Mesenchymal stem cell (in vitro differentiated cells and primary cell): Measurements from ENCODE around the gene RIMS3.

Source experiments
- DNase-seq: peaks from one replicate; pipeline ENCODE4 v3.0.0-alpha.2; 2013
- H2AFZ ChIP-seq: one replicate; pipeline ENCODE4 v1.6.1; 2013; ENCODE audit warnings: low read depth, mild to moderate bottlenecking, control low read depth, inconsistent platforms, low read length, moderate library complexity
- H2AK5ac ChIP-seq: 2 replicates; pipeline ENCODE4 v1.6.1; 2013; ENCODE audit warnings: low read length, moderate library complexity, mild to moderate bottlenecking, inconsistent platforms; ENCODE audit not compliant: severe bottlenecking
- H2BK120ac ChIP-seq: one replicate; pipeline ENCODE4 v1.6.1; 2013; ENCODE audit warnings: low read depth, mild to moderate bottlenecking, inconsistent platforms, low read length, moderate library complexity
- H2BK12ac ChIP-seq, 2 experiments: one replicate each; pipeline ENCODE4 v1.6.1; 2013; ENCODE audit warnings: inconsistent platforms in 2 of 2, low read length in 2 of 2, mild to moderate bottlenecking in 2 of 2, moderate library complexity in 2 of 2, control low read depth in 1 of 2
- H2BK15ac ChIP-seq: one replicate; pipeline ENCODE4 v1.6.1; 2013; ENCODE audit warnings: mild to moderate bottlenecking, low read depth, inconsistent platforms; ENCODE audit not compliant: poor library complexity, severe bottlenecking
- H2BK5ac ChIP-seq: 2 replicates; pipeline ENCODE4 v1.6.1; 2013; ENCODE audit warnings: low read depth, mild to moderate bottlenecking, low read length, control low read depth, inconsistent platforms; ENCODE audit not compliant: poor library complexity, severe bottlenecking
- H3K14ac ChIP-seq, 2 experiments: one replicate each; pipeline ENCODE4 v1.6.1; 2013; ENCODE audit warnings: inconsistent platforms in 2 of 2, low read length in 2 of 2, control low read depth in 1 of 2, mild to moderate bottlenecking in 1 of 2, moderate library complexity in 1 of 2
- H3K18ac ChIP-seq, 2 experiments: one replicate each; pipeline ENCODE4 v1.6.1; 2013; ENCODE audit warnings: inconsistent platforms in 2 of 2, low read length in 2 of 2, control low read depth in 1 of 2, low read depth in 1 of 2, mild to moderate bottlenecking in 1 of 2
- H3K23ac ChIP-seq, 2 experiments: one replicate each; pipeline ENCODE4 v1.6.1; 2013; ENCODE audit warnings: inconsistent platforms in 2 of 2, low read length in 2 of 2, mild to moderate bottlenecking in 2 of 2, moderate library complexity in 2 of 2, control low read depth in 1 of 2
- H3K27ac ChIP-seq: 2 replicates; pipeline ENCODE4 v1.5.1; 2013; ENCODE audit warnings: mild to moderate bottlenecking, moderate library complexity, low read length, control low read depth, inconsistent platforms; ENCODE audit not compliant: poor library complexity, severe bottlenecking
- H3K27me3 ChIP-seq, 2 experiments: 2 replicates each; pipeline versions ENCODE4 v1.6.1 to v1.7.0; 2013; ENCODE audit warnings: low read length in 2 of 2, mild to moderate bottlenecking in 2 of 2, moderate library complexity in 2 of 2, control low read depth in 1 of 2, inconsistent platforms in 1 of 2; ENCODE audit not compliant: control insufficient read depth in 1 of 2, insufficient read depth in 1 of 2
- H3K36me3 ChIP-seq, 2 experiments: 2 replicates each; pipeline versions ENCODE4 v1.6.1 to v1.7.0; 2013; ENCODE audit warnings: low read length in 2 of 2, control low read depth in 1 of 2, inconsistent platforms in 1 of 2, low read depth in 1 of 2, mild to moderate bottlenecking in 1 of 2; ENCODE audit not compliant: insufficient read depth in 2 of 2, control insufficient read depth in 1 of 2
- H3K4ac ChIP-seq, 2 experiments: one replicate each; pipeline ENCODE4 v1.6.1; 2013; ENCODE audit warnings: inconsistent platforms in 2 of 2, low read length in 2 of 2, mild to moderate bottlenecking in 2 of 2, moderate library complexity in 2 of 2, control low read depth in 1 of 2, low read depth in 1 of 2
- H3K4me1 ChIP-seq: 2 replicates; pipeline ENCODE4 v1.6.1; 2013; ENCODE audit warnings: low read depth, low read length, control low read depth; ENCODE audit not compliant: control insufficient read depth, insufficient read depth
- H3K4me2 ChIP-seq: 2 replicates; pipeline ENCODE4 v1.6.1; 2013; ENCODE audit warnings: low read length, mild to moderate bottlenecking, inconsistent platforms; ENCODE audit not compliant: poor library complexity, severe bottlenecking
- H3K4me3 ChIP-seq, 2 experiments: 2 replicates each; pipeline versions ENCODE4 v1.5.1 to v1.7.0; 2013; ENCODE audit warnings: low read length in 2 of 2, mild to moderate bottlenecking in 2 of 2, control low read depth in 1 of 2, low read depth in 1 of 2; ENCODE audit not compliant: insufficient read depth in 1 of 2
- H3K79me1 ChIP-seq: replicated peaks from 2 replicates; pipeline ENCODE4 v1.6.1; 2013; ENCODE audit warnings: mild to moderate bottlenecking, control low read depth, low read length, inconsistent platforms; ENCODE audit not compliant: poor library complexity, severe bottlenecking
- H3K9ac ChIP-seq: 2 replicates; pipeline ENCODE4 v1.7.0; 2013; ENCODE audit warnings: mild to moderate bottlenecking, low read length, moderate library complexity
- H3K9me3 ChIP-seq: 2 replicates; pipeline ENCODE4 v1.7.0; 2013; ENCODE audit warnings: mild to moderate bottlenecking, low read length; ENCODE audit not compliant: control insufficient read depth
- H4K8ac ChIP-seq: one replicate; pipeline ENCODE4 v1.6.1; 2013; ENCODE audit warnings: inconsistent platforms, mild to moderate bottlenecking, low read length, moderate library complexity
- H4K91ac ChIP-seq: one replicate; pipeline ENCODE4 v1.6.1; 2013; ENCODE audit warnings: mild to moderate bottlenecking, low read length, inconsistent platforms
- WGBS: methylation state at CpG from one replicate; pipeline ENCODE4 v1.1.7; 2013; ENCODE audit warnings: mixed read lengths; 5-methylcytosine and 5-hydroxymethylcytosine counted together

RIMS3 gene

DNA sequence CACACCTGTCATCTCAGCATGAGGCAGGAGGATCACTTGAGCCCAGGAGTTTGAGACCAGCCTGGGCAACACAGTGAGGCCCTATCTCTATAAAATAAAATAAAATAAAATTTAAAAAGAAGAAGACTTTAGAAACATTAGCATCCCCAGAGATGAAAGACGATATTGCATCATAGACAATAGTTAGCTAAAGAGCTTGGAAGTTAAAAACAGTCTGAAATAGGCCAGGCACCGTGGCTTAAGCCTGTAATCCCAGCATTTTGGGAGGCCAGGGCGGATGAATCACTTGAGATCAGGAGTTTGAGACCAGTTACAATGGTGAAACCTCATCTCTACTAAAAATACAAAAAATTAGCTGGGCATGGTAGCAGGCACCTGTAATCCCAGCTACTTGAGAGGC is 59.3 kb downstream of the RIMS3 start:
- H3K18ac ChIP-seq: no peak overlapping the region
- H3K27ac ChIP-seq: no peak overlapping the region
- H4K8ac ChIP-seq: no peak overlapping the region
- no peak overlapping the region for H2AK5ac ChIP-seq
- H3K4ac ChIP-seq: no peak overlapping the region
- H3K9me3 ChIP-seq: no peaks in the 10 kb centered on the region
- peaks cover 10 to 34% of the 10 kb centered on the region in 2 experiments for H3K27me3 ChIP-seq
- no peak overlapping the region for H3K23ac ChIP-seq
- H3K9ac ChIP-seq: no peak overlapping the region
- no peak overlapping the region for H2BK120ac ChIP-seq
- no peaks in the 10 kb centered on the region for H3K79me1 ChIP-seq
- no peak overlapping the region for H2BK5ac ChIP-seq
- no peak overlapping the region for H3K4me3 ChIP-seq
- no peak overlapping the region for H2BK15ac ChIP-seq
- no peaks in the 10 kb centered on the region for H3K4me1 ChIP-seq
- DNase-seq: no peak
- 54% methylated on average over 2 of the region's 3 CpGs for WGBS
- no peak overlapping the region for H4K91ac ChIP-seq
- H2AFZ ChIP-seq: no peak overlapping the region
- no peak overlapping the region for H3K4me2 ChIP-seq
- H3K36me3 ChIP-seq: no peaks in the 10 kb centered on the region
- no peak overlapping the region for H3K14ac ChIP-seq
- no peak overlapping the region for H2BK12ac ChIP-seq

DNA sequence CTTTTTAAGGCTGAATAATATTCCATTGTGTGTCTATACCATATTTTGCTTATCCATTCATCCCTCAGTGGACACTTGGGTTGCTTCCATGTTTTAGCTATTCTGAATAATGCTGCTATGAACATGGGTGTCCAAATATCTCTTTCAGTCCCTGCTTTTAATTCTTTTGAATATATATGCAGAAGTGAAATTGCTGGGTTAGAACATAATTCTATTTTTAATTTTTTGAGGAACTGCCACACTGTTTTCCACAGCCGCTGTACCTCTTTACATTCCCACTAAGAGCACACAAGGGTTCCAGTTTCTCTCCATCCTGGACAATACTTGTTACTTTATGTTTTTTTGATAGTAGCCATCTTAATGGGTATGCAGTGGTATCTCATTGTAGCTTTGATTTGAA is 65.6 kb downstream of the RIMS3 start:
- Histone ChIP-seq H4K91ac (no peak overlapping the region), H3K4me2 (no peak overlapping the region), H3K27me3 (peaks cover 0 to 12% of the 10 kb centered on the region in 2 experiments), H3K27ac (no peak overlapping the region), H2BK5ac (no peak overlapping the region), H2AFZ (no peak overlapping the region), H3K23ac (no peak overlapping the region), H3K9me3 (no peaks in the 10 kb centered on the region), H2BK15ac (no peak overlapping the region), H2BK120ac (no peak overlapping the region), H4K8ac (no peak overlapping the region), H3K36me3 (no peaks in the 10 kb centered on the region), H3K4me1 (no peaks in the 10 kb centered on the region), H3K79me1 (no peaks in the 10 kb centered on the region), H3K4ac (no peak overlapping the region), H2AK5ac (no peak overlapping the region), H2BK12ac (no peak overlapping the region), H3K18ac (no peak overlapping the region), H3K4me3 (no peak overlapping the region), H3K9ac (no peak overlapping the region), H3K14ac (no peak overlapping the region)
- no peak for DNase-seq
- WGBS: 100% methylated on average over 1 of the region's 1 CpG

DNA sequence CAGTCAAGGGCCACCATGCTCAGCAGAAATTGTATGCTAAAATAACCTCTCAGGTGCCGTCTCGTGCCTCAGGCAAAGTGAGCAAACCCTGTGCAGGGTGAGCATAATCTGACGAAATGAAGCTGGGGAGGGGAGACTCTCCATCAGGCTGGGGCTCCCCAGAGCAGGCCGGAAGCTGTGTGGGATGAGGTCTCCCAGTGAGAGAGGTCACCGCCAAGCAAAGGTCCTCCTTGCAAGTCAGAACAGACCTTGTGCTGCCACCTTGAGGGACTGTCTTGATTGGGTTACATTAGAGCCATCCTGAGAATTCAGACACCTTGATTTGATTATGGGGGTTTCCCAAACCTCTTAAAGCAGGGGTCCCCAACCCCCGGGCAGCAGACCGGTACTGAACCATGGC is 69.9 kb downstream of the RIMS3 start:
- H3K9ac ChIP-seq: no peak overlapping the region
- no peak overlapping the region for H2AK5ac ChIP-seq
- no peak overlapping the region for H3K27ac ChIP-seq
- no peaks in the 10 kb centered on the region for H3K79me1 ChIP-seq
- H3K14ac ChIP-seq: no peak overlapping the region
- H2AFZ ChIP-seq: no peak overlapping the region
- H3K36me3 ChIP-seq: no peaks in the 10 kb centered on the region
- H3K23ac ChIP-seq: no peak overlapping the region
- no peak overlapping the region for H3K18ac ChIP-seq
- no peak overlapping the region for H2BK12ac ChIP-seq
- no peak overlapping the region for H3K4ac ChIP-seq
- no peak for DNase-seq
- H3K27me3 ChIP-seq: peaks cover 5 to 12% of the 10 kb centered on the region in 2 experiments
- H2BK5ac ChIP-seq: no peak overlapping the region
- no peak overlapping the region for H4K8ac ChIP-seq
- 92% methylated on average over 7 of the region's 7 CpGs for WGBS
- no peak overlapping the region for H3K4me3 ChIP-seq
- no peak overlapping the region for H2BK120ac ChIP-seq
- no peak overlapping the region for H2BK15ac ChIP-seq
- H3K4me1 ChIP-seq: no peaks in the 10 kb centered on the region
- H3K4me2 ChIP-seq: no peak overlapping the region
- no peak overlapping the region for H4K91ac ChIP-seq
- no peaks in the 10 kb centered on the region for H3K9me3 ChIP-seq

DNA sequence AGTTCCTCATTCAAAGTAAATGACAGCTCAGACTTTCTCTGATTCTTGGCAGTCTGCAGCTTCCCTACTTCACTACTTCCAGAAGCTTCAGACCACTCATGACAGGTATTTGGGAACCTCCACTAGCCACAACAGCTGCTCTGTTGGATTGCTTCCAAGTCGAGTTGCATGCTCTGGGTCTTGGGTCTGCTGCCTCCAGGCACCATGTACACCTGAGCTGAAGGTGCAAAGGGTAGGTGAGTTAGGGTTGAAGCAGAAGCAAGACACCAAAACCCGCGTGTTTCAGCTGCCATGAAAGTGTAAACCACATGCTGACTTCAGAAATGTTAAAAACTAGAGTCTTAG is 71.3 kb downstream of the RIMS3 start:
- H3K9me3 ChIP-seq: no peaks in the 10 kb centered on the region
- no peak overlapping the region for H2BK5ac ChIP-seq
- H3K4ac ChIP-seq: no peak overlapping the region
- no peak overlapping the region for H3K14ac ChIP-seq
- WGBS: 69% methylated on average over 3 of the region's 3 CpGs
- no peak overlapping the region for H2BK15ac ChIP-seq
- no peak overlapping the region for H2AK5ac ChIP-seq
- no peak overlapping the region for H3K9ac ChIP-seq
- H3K4me1 ChIP-seq: no peaks in the 10 kb centered on the region
- DNase-seq: no peak
- no peaks in the 10 kb centered on the region for H3K36me3 ChIP-seq
- H3K27ac ChIP-seq: no peak overlapping the region
- no peaks in the 10 kb centered on the region for H3K79me1 ChIP-seq
- H3K4me2 ChIP-seq: no peak overlapping the region
- no peak overlapping the region for H2BK120ac ChIP-seq
- no peak overlapping the region for H3K18ac ChIP-seq
- no peak overlapping the region for H3K4me3 ChIP-seq
- no peak overlapping the region for H4K91ac ChIP-seq
- no peak overlapping the region for H2BK12ac ChIP-seq
- peaks cover 5 to 8% of the 10 kb centered on the region in 2 experiments for H3K27me3 ChIP-seq
- H3K23ac ChIP-seq: no peak overlapping the region
- no peak overlapping the region for H4K8ac ChIP-seq
- no peak overlapping the region for H2AFZ ChIP-seq
